ENCODE data around the gene ACTR3.
"Not testable (repeated sequence)": the region's sequence is repeated elsewhere in the genome, so short reads cannot be mapped to it uniquely, and the experiment has no call there.

Gene ACTR3

GRCh38 chr2:113889471-113890252, at the start of gene ACTR3:
Gene ACTR3, plus strand, starts transcription at chr2:113890089. Its CDS starts 191 bp downstream, at chr2:113890280.
- peak; percentile 85 for DNase-seq

GRCh38 chr2:113840518-113840917, 49.4 kb upstream of the ACTR3 start:
- no peak for DNase-seq

- DNase-seq = no peak
Measured at GRCh38 chr2:113842919-113843736, 46.8 kb upstream of the ACTR3 start.

DNA sequence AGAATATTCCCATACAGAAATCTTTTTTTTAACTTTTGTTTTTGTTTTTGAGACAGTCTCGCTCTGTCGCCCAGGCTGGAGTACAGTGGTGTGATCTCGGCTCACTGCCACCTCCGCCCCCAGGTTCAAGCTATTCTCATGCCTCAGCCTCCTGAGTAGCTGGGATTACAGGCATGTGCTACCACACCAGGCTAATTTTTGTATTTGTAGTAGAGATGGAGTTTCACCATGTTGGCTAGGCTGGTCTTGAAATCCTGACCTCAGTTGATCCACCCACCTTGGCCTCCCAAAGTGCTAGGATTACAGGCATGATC, 46.2 kb upstream of the ACTR3 start:
- DNase-seq = not testable (repeated sequence)

DNA sequence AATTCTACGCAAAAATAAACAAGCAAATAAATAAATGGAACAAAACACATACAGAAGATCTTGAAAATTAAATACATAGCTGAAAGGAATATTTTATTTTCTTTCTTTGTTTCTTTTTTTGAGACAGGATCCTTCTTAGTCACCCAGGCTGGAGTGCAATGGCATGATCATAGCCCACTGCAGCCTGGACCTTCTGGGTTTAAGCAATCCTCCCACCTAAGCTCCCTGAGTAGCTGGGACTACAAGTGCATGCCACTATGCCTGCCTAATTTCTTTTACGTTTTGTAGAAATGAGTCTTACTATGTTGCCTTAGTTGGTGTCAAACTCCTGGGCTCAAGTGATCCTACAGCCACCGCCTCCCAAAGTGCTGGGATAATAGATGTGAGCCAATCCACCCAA, 44.6 kb upstream of the ACTR3 start:
- no peak for DNase-seq

DNA sequence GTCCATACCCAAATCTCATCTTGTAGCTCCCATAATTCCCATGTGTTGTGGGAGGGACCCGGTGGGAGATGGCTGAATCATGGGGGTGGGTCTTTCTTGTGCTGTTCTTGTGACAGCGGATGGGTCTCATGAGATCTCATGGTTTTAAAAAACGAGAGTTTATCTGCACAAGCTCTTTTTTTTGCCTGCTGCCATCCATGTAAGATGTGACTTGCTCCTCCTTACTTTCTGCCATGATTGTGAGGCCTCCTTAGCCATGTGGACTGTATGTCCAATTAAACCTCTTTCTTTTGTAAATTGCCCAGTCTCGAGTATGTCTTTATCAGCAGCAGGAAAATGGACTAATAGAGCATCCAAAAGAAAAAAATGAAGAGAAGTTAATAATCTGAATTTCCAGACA, 44.1 kb upstream of the ACTR3 start:
- DNase-seq = not testable (repeated sequence)

GRCh38 chr2:113846429-113846828, 43.5 kb upstream of the ACTR3 start:
- no peak for DNase-seq

- no peak for DNase-seq
Measured at GRCh38 chr2:113847144-113847543, 42.7 kb upstream of the ACTR3 start.

GRCh38 chr2:113848758-113849415, 41.0 kb upstream of the ACTR3 start:
- DNase-seq = no peak

GRCh38 chr2:113850687-113851086, 39.2 kb upstream of the ACTR3 start:
- no peak for DNase-seq

- DNase-seq = no peak
Measured at GRCh38 chr2:113851640-113852039, 38.2 kb upstream of the ACTR3 start.

- DNase-seq = no peak
Measured at GRCh38 chr2:113854208-113854607, 35.7 kb upstream of the ACTR3 start.

- no peak for DNase-seq
Measured at GRCh38 chr2:113854970-113855740, 34.7 kb upstream of the ACTR3 start.

- no peak for DNase-seq
Measured at GRCh38 chr2:113857464-113857863, 32.4 kb upstream of the ACTR3 start.

DNA sequence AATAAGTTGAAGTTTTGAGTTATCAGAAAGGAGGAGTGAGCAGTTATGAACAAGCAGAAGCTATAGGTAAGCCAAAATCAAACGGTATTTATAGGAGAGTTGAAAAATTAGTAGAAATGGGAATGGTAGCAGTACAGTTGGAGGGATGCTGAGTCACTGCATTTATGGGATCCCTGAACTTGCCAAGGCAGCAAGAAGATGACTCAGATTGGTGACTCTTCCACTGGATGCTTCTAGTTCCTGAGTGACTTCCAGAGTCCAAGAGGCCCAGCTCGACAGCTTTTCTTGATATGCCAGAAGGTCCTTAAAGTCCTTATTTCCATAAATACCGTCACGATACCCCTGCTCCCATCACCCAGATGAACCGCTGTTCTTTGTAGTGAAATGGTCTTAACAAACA, 31.1 kb upstream of the ACTR3 start:
- no peak for DNase-seq

GRCh38 chr2:113861740-113862139, 28.1 kb upstream of the ACTR3 start:
- DNase-seq = no peak

DNA sequence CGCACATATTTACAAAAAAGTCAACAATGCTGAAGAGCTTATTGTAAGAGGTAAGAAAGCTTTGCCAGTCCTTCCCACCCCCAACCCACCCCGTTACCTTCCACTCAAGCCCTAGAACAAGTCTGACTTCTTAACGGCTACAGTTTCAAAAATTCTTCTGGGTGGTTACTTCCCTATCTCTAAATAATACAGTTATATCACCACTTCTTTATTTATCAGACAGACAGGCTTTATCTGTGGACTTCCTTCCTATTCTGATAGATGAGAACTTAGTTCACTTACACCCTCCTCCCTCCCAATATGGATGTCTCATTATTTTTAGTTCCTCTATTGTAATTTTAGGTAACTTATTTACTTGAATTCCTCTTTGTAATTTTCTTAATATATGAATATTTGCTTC, 26.7 kb upstream of the ACTR3 start:
- no peak for DNase-seq

GRCh38 chr2:113867571-113867970, 22.3 kb upstream of the ACTR3 start:
- peak; percentile 52 for DNase-seq

DNA sequence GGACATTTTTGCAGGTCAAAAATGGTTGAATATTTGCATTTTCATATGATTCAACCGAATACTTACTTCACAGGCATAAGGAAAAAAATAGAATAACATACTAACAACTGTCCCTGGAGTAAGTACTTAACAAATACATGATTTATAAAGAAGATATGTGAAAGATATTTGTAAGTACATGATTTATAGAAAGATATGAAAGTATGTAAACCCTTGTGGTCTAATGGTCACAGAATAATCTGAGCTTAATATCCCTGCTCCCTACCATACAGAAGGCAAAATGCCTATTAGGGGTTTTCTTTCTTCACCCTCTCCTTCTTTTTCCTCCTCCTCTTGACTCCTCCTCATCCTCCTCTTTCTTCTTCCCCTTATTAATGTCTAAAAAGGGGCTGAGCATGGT, 20.6 kb upstream of the ACTR3 start:
- no peak for DNase-seq

DNA sequence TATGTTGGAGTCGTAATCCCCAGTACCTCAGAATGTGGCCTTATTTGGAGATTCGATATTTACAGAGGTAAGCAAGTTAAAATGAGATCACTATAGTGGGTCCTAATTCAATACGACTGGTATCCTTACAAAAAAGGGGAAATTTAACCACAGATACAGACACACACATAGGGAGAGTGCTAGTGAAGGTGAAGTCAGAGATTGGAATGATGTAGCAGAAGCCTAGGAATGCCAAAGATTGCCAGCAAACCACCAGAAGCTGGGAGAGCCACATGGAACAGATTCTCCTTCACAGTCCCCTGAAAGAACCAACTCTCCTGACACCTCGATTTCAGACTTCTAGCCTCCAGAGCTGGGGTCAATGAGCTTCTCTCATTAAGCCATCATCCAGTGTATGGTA, 17.7 kb upstream of the ACTR3 start:
- no peak for DNase-seq

- DNase-seq = no peak
Measured at GRCh38 chr2:113873867-113874266, 16.0 kb upstream of the ACTR3 start.

- no peak for DNase-seq
Measured at GRCh38 chr2:113875135-113875534, 14.8 kb upstream of the ACTR3 start.

Data from NCI-H748 treated with DMSO at 0.1 percent for 48 hours (cell line).